IPS DF 6.9 (cell line): Measurements from ENCODE around the gene CUL3.

ENCODE experiments used
- DNase-seq: peaks from one replicate; pipeline ENCODE4 v3.0.0-alpha.2; 2013; ENCODE audit warnings: low read depth, low spot score
- H3K27ac ChIP-seq: one replicate; pipeline ENCODE4 v1.5.1; 2013; ENCODE audit warnings: low read length, control low read depth
- H3K27me3 ChIP-seq: 2 replicates; pipeline ENCODE4 v1.6.1; 2013; ENCODE audit warnings: mild to moderate bottlenecking, low read length; ENCODE audit not compliant: control insufficient read depth, insufficient read depth
- H3K36me3 ChIP-seq: 2 replicates; pipeline ENCODE4 v1.6.1; 2013; ENCODE audit warnings: low read length; ENCODE audit not compliant: control insufficient read depth, insufficient read depth
- H3K4me1 ChIP-seq: 2 replicates; pipeline ENCODE4 v1.6.1; 2013; ENCODE audit warnings: low read length; ENCODE audit not compliant: control insufficient read depth, insufficient read depth
- H3K4me3 ChIP-seq: 2 replicates; pipeline ENCODE4 v1.5.1; 2013; ENCODE audit warnings: mild to moderate bottlenecking, low read length
- H3K9me3 ChIP-seq: 2 replicates; pipeline ENCODE4 v1.6.1; 2013; ENCODE audit warnings: low read length, inconsistent platforms; ENCODE audit not compliant: control insufficient read depth, insufficient read depth
- WGBS: extraction: QIAGEN DNeasy Blood & Tissue Kit; methylation state at CpG from one replicate; pipeline ENCODE4 v1.1.7; 2013; ENCODE audit warnings: mixed read lengths, missing lambda C conversion rate; ENCODE audit not compliant: insufficient read length, insufficient coverage; 5-methylcytosine and 5-hydroxymethylcytosine counted together

Gene CUL3

DNA sequence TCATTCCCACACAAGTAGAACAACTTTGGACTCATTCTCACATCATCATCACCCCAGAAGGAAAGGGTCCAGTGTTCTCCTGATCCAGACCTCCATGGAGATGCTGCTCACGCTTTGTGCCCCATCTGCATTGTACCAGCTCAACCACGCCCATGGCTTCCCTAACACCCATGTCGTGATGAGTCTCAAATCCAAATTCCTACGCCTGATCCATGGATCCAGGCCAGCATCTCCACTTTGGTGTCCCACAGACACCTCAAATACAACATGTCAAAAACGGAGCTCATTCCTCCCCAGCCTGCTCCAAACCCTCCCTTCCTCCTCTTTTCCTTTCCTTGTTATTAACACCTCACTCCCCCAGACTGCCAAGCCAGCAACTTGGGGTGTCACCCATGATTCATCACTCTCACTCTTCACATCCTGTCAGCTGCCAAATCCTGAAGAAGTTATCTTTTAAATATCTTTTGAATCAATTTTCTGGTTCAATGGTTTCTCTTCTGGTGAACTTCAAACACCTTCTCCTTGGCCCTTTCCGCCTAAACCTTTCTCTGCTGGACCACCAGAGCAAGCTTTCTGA, 153.1 kb downstream of the CUL3 start:
- no peak for DNase-seq
- H3K27me3 ChIP-seq: no peaks in the 10 kb centered on the region
- H3K4me1 ChIP-seq: no peaks in the 10 kb centered on the region
- no peak overlapping the region for H3K4me3 ChIP-seq
- H3K27ac ChIP-seq: no peak overlapping the region
- WGBS: no CpG with 5 or more reads among the region's 6 CpGs
- no peaks in the 10 kb centered on the region; the same call in 1 of the 2 replicates for H3K36me3 ChIP-seq
- H3K9me3 ChIP-seq: no peaks in the 10 kb centered on the region

DNA sequence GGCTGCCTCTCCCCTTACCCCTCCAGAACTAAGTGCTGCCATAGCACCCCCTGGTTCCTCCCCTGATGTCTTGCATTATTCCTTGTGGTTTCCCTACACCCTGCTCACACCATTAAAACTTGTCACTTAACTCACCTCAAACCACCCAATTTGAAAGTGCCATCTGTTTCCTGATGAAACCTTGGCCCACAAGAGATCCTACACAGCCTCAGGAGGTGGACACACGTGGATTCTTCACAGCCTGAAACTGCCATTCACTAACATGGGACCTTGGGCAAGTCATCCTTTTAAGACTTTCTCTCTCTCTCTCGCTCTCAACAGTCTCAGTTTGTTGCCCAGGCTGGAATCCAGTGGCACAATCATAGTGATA, 155.7 kb downstream of the CUL3 start:
- no peaks in the 10 kb centered on the region for H3K27me3 ChIP-seq
- no peaks in the 10 kb centered on the region; the same call in 1 of the 2 replicates for H3K36me3 ChIP-seq
- H3K4me1 ChIP-seq: no peaks in the 10 kb centered on the region
- no peaks in the 10 kb centered on the region for H3K9me3 ChIP-seq
- WGBS: no CpG with 5 or more reads among the region's 2 CpGs
- no peak overlapping the region for H3K27ac ChIP-seq
- H3K4me3 ChIP-seq: no peak overlapping the region
- DNase-seq: no peak

GRCh38 chr2:224428787-224429440, 156.2 kb downstream of the CUL3 start:
- no peak overlapping the region for H3K27ac ChIP-seq
- H3K4me3 ChIP-seq: no peak overlapping the region
- no peaks in the 10 kb centered on the region for H3K9me3 ChIP-seq
- WGBS: no CpG with 5 or more reads among the region's 3 CpGs
- no peaks in the 10 kb centered on the region for H3K4me1 ChIP-seq
- no peak for DNase-seq
- H3K27me3 ChIP-seq: no peaks in the 10 kb centered on the region
- H3K36me3 ChIP-seq: no peaks in the 10 kb centered on the region; the same call in 1 of the 2 replicates

DNA sequence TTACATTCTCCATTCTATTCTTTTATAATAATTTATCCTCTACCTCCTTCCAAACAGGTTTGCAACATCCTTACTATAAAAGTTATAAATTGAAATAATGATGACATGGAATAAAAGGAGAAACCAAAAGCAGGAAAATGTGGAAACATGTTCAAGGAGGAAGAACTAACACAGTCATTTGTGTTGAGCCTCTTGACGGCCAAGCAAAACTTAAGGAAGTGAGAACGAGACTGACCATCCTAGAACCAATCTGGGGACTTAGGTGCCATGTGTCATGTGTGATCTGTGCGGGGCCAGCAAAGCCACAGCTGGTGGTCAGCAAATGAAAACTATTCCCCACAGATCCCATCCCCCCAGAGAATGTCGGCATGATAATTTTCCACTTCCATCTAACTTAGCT, 157.7 kb downstream of the CUL3 start:
- WGBS: no CpG with 5 or more reads among the region's 4 CpGs
- Histone ChIP-seq H3K36me3 (no peaks in the 10 kb centered on the region; the same call in 1 of the 2 replicates), H3K27ac (no peak overlapping the region), H3K27me3 (no peaks in the 10 kb centered on the region), H3K4me1 (no peaks in the 10 kb centered on the region), H3K4me3 (no peak overlapping the region), H3K9me3 (no peaks in the 10 kb centered on the region)
- DNase-seq: no peak

- no peaks in the 10 kb centered on the region for H3K27me3 ChIP-seq
- no peak overlapping the region for H3K27ac ChIP-seq
- H3K4me3 ChIP-seq: no peak overlapping the region
- DNase-seq: no peak
- whole genome bisulfite sequencing: no CpG with 5 or more reads among the region's 3 CpGs
- H3K36me3 ChIP-seq: no peaks in the 10 kb centered on the region; the same call in 1 of the 2 replicates
- no peaks in the 10 kb centered on the region for H3K4me1 ChIP-seq
- no peaks in the 10 kb centered on the region for H3K9me3 ChIP-seq
These were observed 158.5 kb downstream of the CUL3 start for GRCh38 chr2:224426656-224427055.

- no CpG with 5 or more reads among the region's 2 CpGs for WGBS
- Histone ChIP-seq H3K27me3 (no peaks in the 10 kb centered on the region), H3K36me3 (no peaks in the 10 kb centered on the region), H3K27ac (no peak overlapping the region), H3K4me1 (no peaks in the 10 kb centered on the region), H3K9me3 (no peaks in the 10 kb centered on the region), H3K4me3 (no peak overlapping the region)
- no peak for DNase-seq
These were observed 164.1 kb downstream of the CUL3 start for GRCh38 chr2:224421065-224421464.
